HEK293T (cell line): Measurements from ENCODE around the gene WDR82.

Experiments used
- ARNT ChIP-seq: fragments of 450-650 bp; IDR thresholded peaks from 2 replicates; pipeline ENCODE4 v1.6.1; 2017; ENCODE audit warnings: mild to moderate bottlenecking
- LEF1 ChIP-seq: fragments of 450-650 bp; IDR thresholded peaks from 2 replicates; pipeline ENCODE4 v1.6.1; 2017; ENCODE audit warnings: mild to moderate bottlenecking, borderline replicate concordance
- TARDBP ChIP-seq: fragments of 450-650 bp; IDR thresholded peaks from 2 replicates; pipeline ENCODE4 v1.6.1; 2016

GRCh38 chr3:52315977-52316764, 37.7 kb upstream of the WDR82 start, which contains the start of gene DNAH1:
- TF ChIP-seq LEF1: no peak
- TF ChIP-seq TARDBP: no peak
- no peak for TF ChIP-seq ARNT
